ENCODE measurements around the gene ICA1L. TPM values are rescaled to one million over a fixed set of nuclear protein-coding genes. Genes with fewer than 3 reads are reported as not detected.
"Not testable (repeated sequence)": the region's sequence is repeated elsewhere in the genome, so short reads cannot be mapped to it uniquely, and the experiment has no call there.

ICA1L gene
- polyA plus RNA-seq, 1 donor from 2014 or later = 2.2 TPM

DNA sequence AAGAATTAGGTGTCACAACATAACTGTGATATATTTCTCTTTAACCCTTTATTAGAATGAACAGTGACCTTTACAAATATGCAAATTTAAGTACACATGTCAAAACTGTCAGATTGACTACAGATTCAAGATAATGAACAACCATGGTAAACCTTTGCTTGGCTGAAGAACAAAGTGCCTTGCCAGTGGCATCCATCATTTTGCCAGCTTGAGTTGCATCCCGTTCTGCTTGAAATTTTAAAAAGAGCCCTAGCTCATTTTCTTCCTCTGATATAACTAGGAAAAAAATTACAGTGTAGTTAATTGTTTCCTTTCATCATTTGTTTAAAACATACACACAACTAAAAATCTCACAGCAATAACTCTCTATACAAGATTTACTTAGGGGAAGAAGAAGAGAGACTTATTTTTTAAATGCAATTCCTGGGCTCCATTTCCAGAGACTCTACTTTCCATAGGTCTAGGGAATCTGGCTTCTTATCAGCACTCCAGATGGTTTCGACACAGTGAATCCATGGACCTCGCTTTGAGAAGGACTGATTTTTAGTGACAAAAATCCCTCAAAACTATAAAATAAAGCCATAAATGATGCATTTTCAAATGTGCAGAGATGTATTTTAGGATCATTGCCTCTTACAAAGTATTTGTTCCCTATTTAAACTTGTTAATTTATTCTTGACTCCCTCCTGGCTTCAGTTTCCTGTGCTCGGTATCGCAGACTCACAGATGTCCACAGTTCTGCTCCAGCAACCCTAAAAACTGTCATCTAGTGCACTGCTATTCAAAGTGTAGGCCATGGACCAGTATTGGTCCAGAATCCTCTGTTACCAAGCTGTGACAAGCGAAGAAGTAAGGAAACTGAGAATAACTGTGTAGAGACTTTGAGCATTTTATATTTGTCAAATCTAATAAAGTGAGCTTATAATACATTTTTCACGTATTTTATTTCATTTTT is 50.1 kb downstream of the ICA1L start:
- Mint-ChIP-seq H3K9me3 (no peaks in the 10 kb centered on the region), H3K4me1 (peaks cover 0 to 2% (median 2%) of the 10 kb centered on the region in 3 donors), H3K27me3 (no peaks in the 10 kb centered on the region), H3K4me3 (no peak overlapping the region), H3K27ac (no peak overlapping the region), H3K36me3 (peaks cover 7% of the 10 kb centered on the region)

DNA sequence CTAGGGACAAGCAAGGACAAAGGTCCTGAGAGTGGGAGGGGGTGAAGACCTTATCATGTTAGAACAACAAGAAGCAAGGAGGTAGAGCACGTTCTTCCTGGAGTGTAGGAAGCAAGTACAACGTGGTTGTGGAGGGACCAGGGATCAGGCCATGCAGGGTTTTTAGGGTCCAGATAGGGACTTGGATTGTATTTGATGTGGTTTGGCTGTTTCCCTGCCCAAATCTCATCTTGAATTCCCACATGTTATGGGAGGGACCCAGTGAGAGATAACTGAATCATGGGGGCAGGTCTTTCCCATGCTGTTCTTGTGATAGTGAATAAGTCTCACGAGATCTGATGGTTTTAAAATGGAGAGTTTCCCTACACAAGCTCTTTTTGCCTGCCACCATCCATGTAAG is 53.2 kb downstream of the ICA1L start:
- Mint-ChIP-seq H3K27ac (peak overlapping the region in 1 of 3 donors; percentile 24), H3K36me3 (peaks cover 7% of the 10 kb centered on the region), H3K4me3 (no peak overlapping the region), H3K27me3 (no peaks in the 10 kb centered on the region), H3K9me3 (peaks cover 0 to 9% (median 5%) of the 10 kb centered on the region in 3 donors), H3K4me1 (peaks cover 0 to 2% (median 2%) of the 10 kb centered on the region in 3 donors)

DNA sequence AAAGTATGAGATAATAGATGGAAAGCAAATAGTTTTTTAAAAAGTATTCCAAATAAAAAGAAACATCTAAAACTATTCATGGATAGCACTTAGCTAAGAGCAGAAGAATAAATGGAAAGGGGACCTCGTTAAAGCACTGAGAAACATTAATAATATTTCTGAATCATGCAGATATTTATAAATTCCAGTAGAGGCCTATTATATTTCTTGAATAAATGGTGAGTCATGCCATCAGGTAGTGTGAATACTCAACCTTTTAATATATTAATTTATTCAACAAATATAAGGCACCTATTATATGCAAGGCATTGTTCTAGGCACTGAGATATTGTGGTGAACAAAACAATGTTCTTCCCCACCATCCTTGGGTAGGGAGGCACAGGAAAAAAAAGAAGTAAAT is 53.8 kb downstream of the ICA1L start:
- Mint-ChIP-seq H3K4me3 (no peak overlapping the region), H3K4me1 (peaks cover 0 to 2% (median 2%) of the 10 kb centered on the region in 3 donors), H3K27me3 (no peaks in the 10 kb centered on the region), H3K9me3 (peaks cover 0 to 9% (median 5%) of the 10 kb centered on the region in 3 donors), H3K36me3 (peaks cover 7% of the 10 kb centered on the region), H3K27ac (no peak overlapping the region)

DNA sequence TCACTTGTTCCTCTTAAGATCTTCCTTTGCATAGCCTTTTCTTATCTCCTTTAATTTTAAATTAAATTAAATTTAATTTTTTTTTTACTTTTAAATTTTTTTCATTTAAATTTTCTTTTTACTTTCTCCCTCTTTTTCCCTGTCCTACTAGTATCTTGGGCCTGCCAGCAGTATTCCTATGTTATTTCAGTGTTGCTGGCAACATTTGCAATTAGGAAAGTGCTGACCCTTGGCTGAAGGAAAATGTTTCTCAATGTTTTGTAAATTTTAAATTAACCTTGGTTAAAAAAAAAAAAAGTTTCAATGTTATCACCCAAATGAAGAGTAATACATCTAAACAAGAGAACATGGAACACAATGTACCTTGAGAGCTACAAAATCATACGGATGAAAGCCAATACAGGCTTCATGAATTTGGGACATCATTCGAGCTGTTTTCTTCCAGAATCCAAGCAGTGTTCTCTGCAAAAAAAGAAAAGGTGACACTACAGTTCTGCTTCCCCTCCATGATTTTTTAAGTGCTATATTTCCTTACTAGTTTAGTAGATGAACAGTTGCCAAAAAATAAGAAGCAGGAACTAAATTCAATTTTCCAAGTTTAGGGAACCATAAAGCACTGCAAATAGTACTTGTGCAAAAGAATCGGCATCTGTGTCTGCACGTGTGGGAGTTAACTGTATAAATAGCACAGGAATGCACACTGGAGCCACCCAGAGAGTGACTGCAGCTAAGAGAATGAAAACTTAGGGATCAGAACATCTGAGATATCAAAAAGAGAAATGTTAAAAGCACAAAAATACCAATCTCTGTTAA is 55.8 kb downstream of the ICA1L start:
- Mint-ChIP-seq H3K4me3 (no peak overlapping the region), H3K36me3 (peaks cover 9% of the 10 kb centered on the region), H3K27ac (no peak overlapping the region), H3K9me3 (peaks cover 0 to 9% (median 7%) of the 10 kb centered on the region in 3 donors), H3K27me3 (no peaks in the 10 kb centered on the region), H3K4me1 (no peaks in the 10 kb centered on the region)

DNA sequence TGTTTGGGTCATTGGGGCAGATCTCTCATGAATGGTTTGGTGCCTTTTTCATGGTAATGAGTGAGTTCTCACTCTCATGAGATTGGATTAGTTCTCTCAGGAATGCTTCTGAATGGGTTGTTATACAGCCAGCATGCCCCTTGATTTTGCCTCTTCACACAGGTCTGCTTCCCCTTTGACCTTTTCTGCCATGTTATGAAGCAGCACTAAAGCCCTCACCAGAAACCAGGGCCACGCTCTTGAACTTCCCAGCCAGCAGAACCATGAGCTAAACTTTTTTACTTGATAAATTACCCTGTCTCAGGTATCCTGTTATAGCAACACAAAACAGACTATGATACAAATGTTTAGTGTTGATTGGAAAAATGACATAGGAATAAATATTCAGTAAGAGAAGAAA is 57.3 kb downstream of the ICA1L start:
- Mint-ChIP-seq H3K27me3 (no peaks in the 10 kb centered on the region), H3K4me1 (no peaks in the 10 kb centered on the region), H3K4me3 (no peak overlapping the region), H3K9me3 (peaks cover 0 to 12% (median 10%) of the 10 kb centered on the region in 3 donors), H3K36me3 (peaks cover 9% of the 10 kb centered on the region), H3K27ac (peak overlapping the region in 1 of 3 donors; percentile 14)

DNA sequence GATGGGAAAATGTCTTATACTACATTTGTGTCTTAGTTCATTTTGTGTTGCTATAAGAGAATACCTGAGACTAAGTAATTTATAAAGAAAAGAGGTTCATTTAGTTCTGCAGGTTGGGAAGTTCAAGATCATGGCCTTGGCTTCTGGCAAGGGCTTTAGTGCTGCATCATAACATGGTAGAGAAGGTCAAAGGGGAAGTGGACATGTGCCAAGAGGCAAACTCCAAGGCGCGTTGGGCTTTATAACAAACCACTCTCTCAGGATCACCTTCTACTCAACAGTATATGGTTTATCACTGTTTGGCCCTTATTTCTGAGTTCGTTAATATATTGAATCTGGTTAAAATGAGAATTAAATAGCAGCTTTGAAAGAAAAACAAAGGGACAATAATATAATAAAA is 58.2 kb downstream of the ICA1L start:
- H3K27ac Mint-ChIP-seq = no peak overlapping the region
- H3K36me3 Mint-ChIP-seq = peaks cover 13% of the 10 kb centered on the region
- H3K9me3 Mint-ChIP-seq = peaks cover 0 to 12% (median 11%) of the 10 kb centered on the region in 3 donors
- H3K4me1 Mint-ChIP-seq = no peaks in the 10 kb centered on the region
- H3K27me3 Mint-ChIP-seq = no peaks in the 10 kb centered on the region
- H3K4me3 Mint-ChIP-seq = no peak overlapping the region

DNA sequence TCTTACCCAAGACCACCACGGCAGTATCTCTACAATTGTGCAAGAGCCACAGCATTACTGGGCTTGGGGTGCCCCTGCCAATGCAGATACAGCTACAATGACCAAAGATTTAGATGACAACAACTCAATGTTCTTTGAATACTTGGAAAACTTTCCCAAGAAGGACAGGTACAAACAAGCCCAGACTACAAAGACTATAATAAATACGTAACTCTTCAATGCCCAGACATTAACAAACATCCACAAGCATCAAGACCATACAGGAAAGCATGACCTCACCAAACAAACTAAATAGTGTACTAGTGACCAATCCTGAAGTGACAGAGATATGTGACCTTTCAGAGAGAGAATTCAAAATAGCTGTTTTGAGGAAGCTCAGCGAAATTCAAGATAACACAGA is 62.8 kb downstream of the ICA1L start:
- Mint-ChIP-seq H3K27me3 (no peaks in the 10 kb centered on the region), H3K4me3 (no peak overlapping the region), H3K36me3 (peaks cover 21% of the 10 kb centered on the region), H3K27ac (no peak overlapping the region), H3K9me3 (peaks cover 0 to 7% (median 4%) of the 10 kb centered on the region in 3 donors), H3K4me1 (no peaks in the 10 kb centered on the region)

DNA sequence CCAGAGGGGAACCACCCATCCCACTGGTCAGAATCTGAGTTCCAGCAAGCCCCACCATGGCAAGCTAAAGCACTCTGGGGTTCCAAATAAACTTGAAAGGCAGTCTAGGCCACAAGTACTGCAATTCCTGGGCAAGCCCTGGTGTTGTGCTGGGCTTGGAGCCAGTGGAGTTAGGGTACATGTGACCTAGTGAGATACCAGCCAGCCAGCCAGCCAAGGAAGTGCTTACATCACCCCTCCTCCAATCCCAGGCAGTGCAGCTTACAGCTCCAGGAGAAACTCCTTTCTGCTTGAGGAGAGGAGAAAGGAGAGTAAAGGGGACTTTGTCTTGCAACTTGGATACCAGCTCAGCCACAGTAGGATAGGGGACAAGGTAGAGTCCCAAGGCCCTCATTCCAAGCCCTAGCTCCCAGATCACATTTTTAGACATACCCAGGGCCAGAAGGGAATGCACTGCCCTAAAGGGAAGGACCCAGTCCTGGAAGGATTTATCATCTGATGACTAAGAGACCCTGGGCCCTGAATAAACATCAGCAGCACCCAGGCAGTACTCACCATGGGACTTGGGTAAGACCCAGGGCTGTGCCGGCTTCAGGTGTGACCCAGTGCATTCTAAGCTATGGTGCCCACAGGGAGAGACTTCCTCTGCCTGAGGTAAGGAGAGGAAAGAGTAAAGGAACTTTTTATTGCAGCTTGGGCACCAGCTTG is 64.0 kb downstream of the ICA1L start:
- H3K36me3 Mint-ChIP-seq = peaks cover 21% of the 10 kb centered on the region
- H3K27ac Mint-ChIP-seq = not testable (repeated sequence)

DNA sequence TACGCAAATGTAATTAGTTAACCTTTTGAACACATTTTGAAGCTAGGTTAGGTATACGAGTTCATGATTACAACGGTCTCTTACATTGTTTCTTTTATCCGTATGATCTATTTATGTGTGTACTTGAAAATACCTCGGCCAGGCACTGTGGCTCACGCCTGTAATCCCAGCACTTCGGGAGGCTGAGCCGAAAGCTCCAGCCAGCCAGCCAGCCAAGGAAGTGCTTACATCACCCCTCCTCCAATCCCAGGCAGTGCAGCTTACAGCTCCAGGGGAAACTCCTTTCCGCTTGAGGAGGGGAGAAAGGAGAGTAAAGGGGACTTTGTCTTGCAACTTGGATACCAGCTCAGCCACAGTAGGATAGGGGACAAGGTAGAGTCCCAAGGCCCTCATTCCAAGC is 65.7 kb downstream of the ICA1L start:
- H3K36me3 Mint-ChIP-seq = peaks cover 24% of the 10 kb centered on the region
- H3K4me3 Mint-ChIP-seq, H3K9me3 Mint-ChIP-seq, H3K4me1 Mint-ChIP-seq, H3K27me3 Mint-ChIP-seq, H3K27ac Mint-ChIP-seq: not testable (repeated sequence)

More for the DNA sequence above, 64.0 kb downstream of the ICA1L start:
- not testable (repeated sequence) for H3K9me3 Mint-ChIP-seq, H3K27me3 Mint-ChIP-seq, H3K4me1 Mint-ChIP-seq, H3K4me3 Mint-ChIP-seq

DNA sequence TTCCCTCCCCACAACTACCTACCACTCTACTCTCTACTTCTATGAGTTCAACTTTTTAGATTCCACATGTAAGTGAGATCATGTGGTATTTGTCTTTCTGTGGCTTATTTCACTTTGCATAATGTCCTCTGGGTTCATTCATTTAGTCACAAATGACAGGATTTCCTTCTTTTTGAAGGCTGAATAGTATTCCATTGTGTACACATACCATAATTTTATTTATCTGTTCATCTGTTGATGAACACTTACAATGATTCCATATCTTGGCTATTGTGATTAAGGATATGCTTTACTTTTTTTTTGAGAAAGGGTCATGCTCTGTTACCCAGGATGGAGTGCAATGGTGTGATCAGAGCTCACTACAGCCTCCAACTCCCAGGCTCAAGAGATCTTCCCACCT is 73.6 kb downstream of the ICA1L start:
- Mint-ChIP-seq H3K4me3 (no peak overlapping the region), H3K4me1 (no peaks in the 10 kb centered on the region), H3K27ac (no peak overlapping the region), H3K9me3 (peaks cover 0 to 4% (median 3%) of the 10 kb centered on the region in 3 donors), H3K27me3 (no peaks in the 10 kb centered on the region), H3K36me3 (peaks cover 18% of the 10 kb centered on the region)

DNA sequence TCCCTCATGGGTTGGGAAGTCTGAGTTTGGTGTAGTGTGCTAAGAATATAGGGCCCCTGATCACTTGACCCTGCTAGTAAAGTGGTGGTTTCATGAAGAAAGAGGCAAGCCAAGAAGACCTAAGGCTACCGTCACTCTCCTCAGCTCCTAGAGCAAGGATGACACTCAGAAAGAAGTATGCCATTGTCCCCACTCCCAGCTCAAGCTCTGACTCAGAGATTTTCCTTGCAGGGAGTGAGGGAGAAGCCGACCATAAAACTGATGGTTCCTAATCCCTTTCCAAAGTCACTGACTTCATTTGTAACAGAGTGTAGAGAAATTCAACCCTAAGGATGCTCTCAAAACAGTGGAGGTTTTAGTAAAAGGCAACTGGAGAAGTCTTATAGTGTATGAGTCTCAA is 80.9 kb downstream of the ICA1L start:
- no peaks in the 10 kb centered on the region for H3K9me3 Mint-ChIP-seq
- H3K4me1 Mint-ChIP-seq = peaks cover 0 to 3% (median 0%) of the 10 kb centered on the region in 3 donors
- peaks cover 9% of the 10 kb centered on the region for H3K36me3 Mint-ChIP-seq
- no peaks in the 10 kb centered on the region for H3K27me3 Mint-ChIP-seq
- H3K27ac Mint-ChIP-seq = peak overlapping the region in 2 of 3 donors; percentile 32 to 72
- no peak overlapping the region for H3K4me3 Mint-ChIP-seq

DNA sequence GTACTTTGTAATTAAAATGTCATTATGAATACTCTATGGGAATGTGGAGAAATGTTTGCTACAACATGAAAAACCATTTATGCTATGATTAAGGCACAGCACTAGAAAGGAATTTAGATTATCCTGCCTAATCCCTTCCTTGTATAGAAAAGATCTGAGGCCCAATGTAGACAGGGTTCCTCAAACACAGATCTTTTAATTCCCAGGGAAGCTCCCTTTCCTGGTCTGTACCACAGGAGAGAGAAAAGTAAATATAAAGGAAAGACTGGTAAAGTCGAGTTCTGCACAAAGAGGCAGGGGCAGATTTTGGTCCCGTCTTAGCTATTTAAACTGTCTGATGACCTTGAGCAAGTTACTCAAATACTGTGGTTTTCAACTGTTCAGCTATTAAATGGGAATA is 84.7 kb downstream of the ICA1L start:
- no peaks in the 10 kb centered on the region for H3K27me3 Mint-ChIP-seq
- H3K36me3 Mint-ChIP-seq = peaks cover 9% of the 10 kb centered on the region
- H3K9me3 Mint-ChIP-seq = no peaks in the 10 kb centered on the region
- peaks cover 0 to 3% (median 0%) of the 10 kb centered on the region in 3 donors for H3K4me1 Mint-ChIP-seq
- no peak overlapping the region for H3K27ac Mint-ChIP-seq
- H3K4me3 Mint-ChIP-seq = no peak overlapping the region

DNA sequence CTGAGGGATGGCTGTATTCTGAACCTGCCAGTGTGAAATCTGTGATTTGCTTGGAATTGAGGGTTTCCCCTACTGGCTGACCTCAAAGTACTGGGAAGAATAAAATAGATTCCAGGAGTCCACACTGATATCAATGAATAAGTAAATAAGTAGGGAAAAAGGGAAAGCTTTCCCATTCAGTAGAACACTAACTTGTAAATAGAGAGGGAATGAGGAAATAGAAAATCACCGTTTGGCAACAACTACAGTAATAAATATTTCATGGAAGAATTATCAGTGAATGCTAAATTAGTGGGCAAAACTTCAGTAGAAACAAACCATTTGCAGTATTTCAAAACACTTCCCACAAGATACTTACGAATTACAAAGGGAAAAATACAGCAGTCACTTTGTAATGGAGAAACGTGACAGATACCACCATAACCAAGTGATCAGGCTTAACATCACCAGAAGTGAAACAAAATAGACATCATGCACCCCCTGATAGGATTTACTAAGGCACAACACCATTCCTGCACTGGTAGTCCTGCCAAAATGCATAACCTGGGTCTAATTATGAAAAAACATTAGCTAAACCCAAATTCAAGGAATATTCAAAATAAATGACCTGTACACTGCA is 88.5 kb downstream of the ICA1L start:
- Mint-ChIP-seq H3K4me3 (no peak overlapping the region), H3K4me1 (peaks cover 0 to 1% (median 0%) of the 10 kb centered on the region in 3 donors), H3K27me3 (no peaks in the 10 kb centered on the region), H3K27ac (peak overlapping the region in 1 of 3 donors; percentile 9), H3K9me3 (no peaks in the 10 kb centered on the region), H3K36me3 (peaks cover 5% of the 10 kb centered on the region)

DNA sequence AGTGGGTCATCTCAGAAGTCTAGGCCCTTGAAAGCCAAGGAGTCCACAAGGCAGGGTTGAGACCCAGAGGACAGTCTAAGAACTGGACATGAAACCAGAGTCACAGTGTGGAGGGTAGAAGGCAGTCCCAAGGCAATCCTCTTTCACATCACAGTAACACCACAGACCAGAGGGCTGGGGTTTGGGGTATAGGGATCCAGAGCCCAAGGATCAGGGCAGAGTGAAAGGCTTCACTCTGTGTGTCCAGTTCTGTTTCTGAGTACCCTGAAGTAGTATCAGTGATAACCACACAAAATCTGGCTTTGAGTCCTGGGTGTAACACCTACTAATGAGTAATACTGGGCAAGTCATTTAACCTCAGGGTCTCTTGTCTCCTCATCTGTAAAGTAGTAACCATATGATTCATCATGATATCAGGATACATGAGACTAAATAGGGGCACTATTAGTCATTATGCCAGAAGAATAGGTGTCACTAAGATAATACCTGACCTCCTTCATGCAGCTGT is 91.0 kb downstream of the ICA1L start:
- Mint-ChIP-seq H3K4me3 (no peak overlapping the region), H3K27me3 (no peaks in the 10 kb centered on the region), H3K9me3 (no peaks in the 10 kb centered on the region), H3K27ac (no peak overlapping the region), H3K36me3 (peaks cover 3% of the 10 kb centered on the region), H3K4me1 (no peaks in the 10 kb centered on the region)

Data from IgD-negative memory B cell (primary cell).